H9 (cell line): ENCODE measurements around the gene ASCC1. TPM values are rescaled to one million over a fixed set of nuclear protein-coding genes. Genes with fewer than 3 reads are reported as not detected.

ENCODE experiments used
- DNase-seq: peaks from one replicate; pipeline ENCODE4 v3.0.0-alpha.2; 2017
- H2AFZ ChIP-seq: one replicate; pipeline ENCODE4 v1.6.1; 2013; ENCODE audit warnings: mild to moderate bottlenecking, low read length, control low read depth, moderate library complexity
- H2AK5ac ChIP-seq: 2 replicates; pipeline ENCODE4 v1.6.1; 2013; ENCODE audit warnings: low read length, control low read depth, mixed read lengths; ENCODE audit not compliant: insufficient read length
- H2BK120ac ChIP-seq: one replicate; pipeline ENCODE4 v1.6.1; 2013; ENCODE audit warnings: low read depth, mild to moderate bottlenecking, low read length, control low read depth, inconsistent platforms; ENCODE audit not compliant: poor library complexity, severe bottlenecking
- H2BK12ac ChIP-seq: 2 replicates; pipeline ENCODE4 v1.6.1; 2013; ENCODE audit warnings: low read length, control low read depth, mixed read lengths, low read depth; ENCODE audit not compliant: insufficient read length
- H2BK15ac ChIP-seq: 2 replicates; pipeline ENCODE4 v1.6.1; 2013; ENCODE audit warnings: low read depth, low read length, control low read depth
- H2BK20ac ChIP-seq: one replicate; pipeline ENCODE4 v1.6.1; 2013; ENCODE audit warnings: low read depth, mild to moderate bottlenecking, low read length, control low read depth, inconsistent platforms; ENCODE audit not compliant: poor library complexity, severe bottlenecking
- H2BK5ac ChIP-seq: 2 replicates; pipeline ENCODE4 v1.6.1; 2013; ENCODE audit warnings: low read length, control low read depth, mixed read lengths; ENCODE audit not compliant: insufficient read length
- H3K14ac ChIP-seq: 2 replicates; pipeline ENCODE4 v1.6.1; 2013; ENCODE audit warnings: low read length, control low read depth; ENCODE audit not compliant: insufficient read depth
- H3K18ac ChIP-seq: 2 replicates; pipeline ENCODE4 v1.6.1; 2013; ENCODE audit warnings: low read depth, mild to moderate bottlenecking, mixed read lengths, low read length, control low read depth; ENCODE audit not compliant: insufficient read length
- H3K23ac ChIP-seq: 2 replicates; pipeline ENCODE4 v1.6.1; 2013; ENCODE audit warnings: low read length, control low read depth, mixed read lengths, low read depth; ENCODE audit not compliant: insufficient read length
- H3K23me2 ChIP-seq: 2 replicates; pipeline ENCODE4 v1.6.1; 2013; ENCODE audit warnings: low read depth, mild to moderate bottlenecking, mixed read lengths, low read length, control low read depth; ENCODE audit not compliant: insufficient read length, poor library complexity, severe bottlenecking
- H3K27ac ChIP-seq: 2 replicates; pipeline ENCODE4 v1.5.1; 2013; ENCODE audit warnings: low read length, control low read depth, mixed read lengths, low read depth; ENCODE audit not compliant: insufficient read length
- H3K27me3 ChIP-seq: 2 replicates; pipeline ENCODE4 v1.6.1; 2013; ENCODE audit warnings: low read length, control low read depth, inconsistent platforms; ENCODE audit not compliant: insufficient read depth
- H3K4ac ChIP-seq: 2 replicates; pipeline ENCODE4 v1.6.1; 2013; ENCODE audit warnings: low read depth, mild to moderate bottlenecking, control low read depth, inconsistent platforms, low read length, moderate library complexity
- H3K4me1 ChIP-seq: 2 replicates; pipeline ENCODE4 v1.6.1; 2013; ENCODE audit warnings: low read length, control low read depth, inconsistent platforms; ENCODE audit not compliant: insufficient read depth
- H3K4me2 ChIP-seq: 2 replicates; pipeline ENCODE4 v1.6.1; 2013; ENCODE audit warnings: low read length, control low read depth, mixed read lengths; ENCODE audit not compliant: insufficient read length, insufficient read depth
- H3K56ac ChIP-seq: 2 replicates; pipeline ENCODE4 v1.6.1; 2013; ENCODE audit warnings: low read depth, mild to moderate bottlenecking, mixed read lengths, low read length, control low read depth; ENCODE audit not compliant: insufficient read length
- H3K79me1 ChIP-seq: 2 replicates; pipeline ENCODE4 v1.6.1; 2013; ENCODE audit warnings: low read depth, mild to moderate bottlenecking, moderate library complexity, low read length, control low read depth, inconsistent platforms; ENCODE audit not compliant: insufficient read depth, poor library complexity, severe bottlenecking
- H3K79me2 ChIP-seq: 2 replicates; pipeline ENCODE4 v1.6.1; 2013; ENCODE audit warnings: low read length, control low read depth, inconsistent platforms; ENCODE audit not compliant: insufficient read depth
- H3K9ac ChIP-seq: 2 replicates; pipeline ENCODE4 v1.6.1; 2013; ENCODE audit warnings: low read length, control low read depth, mixed read lengths; ENCODE audit not compliant: insufficient read length; ENCODE audit errors: extremely low read depth
- H3K9me3 ChIP-seq: one replicate; pipeline ENCODE4 v1.6.1; 2013; ENCODE audit warnings: low read depth, low read length, inconsistent platforms; ENCODE audit not compliant: control insufficient read depth
- H3T11ph ChIP-seq: one replicate; pipeline ENCODE4 v1.6.1; 2013; ENCODE audit warnings: mild to moderate bottlenecking, low read length, control low read depth, inconsistent platforms
- H4K20me1 ChIP-seq: one replicate; pipeline ENCODE4 v1.6.1; 2013; ENCODE audit not compliant: control insufficient read depth, insufficient read length, insufficient read depth
- H4K5ac ChIP-seq: 2 replicates; pipeline ENCODE4 v1.6.1; 2013; ENCODE audit warnings: low read depth, mild to moderate bottlenecking, mixed read lengths, low read length, control low read depth; ENCODE audit not compliant: insufficient read length
- H4K8ac ChIP-seq: replicated peaks from 2 replicates; pipeline ENCODE4 v1.6.1; 2013; ENCODE audit warnings: low read length, control low read depth, mixed read lengths, low read depth; ENCODE audit not compliant: insufficient read length
- H4K91ac ChIP-seq: 2 replicates; pipeline ENCODE4 v1.6.1; 2013; ENCODE audit warnings: low read depth, mild to moderate bottlenecking, moderate library complexity, mixed read lengths, low read length, control low read depth; ENCODE audit not compliant: insufficient read length
- H3K27ac Mint-ChIP-seq, 3 experiments: 2 replicates in 2 of 3; 3 replicates in 1 of 3; pipeline ENCODE4 v1.8.0; 2020 to 2021; ENCODE audit warnings: mixed read lengths in 3 of 3, mild to moderate bottlenecking in 1 of 3, moderate library complexity in 1 of 3
- H3K27me3 Mint-ChIP-seq: 2 replicates; pipeline ENCODE4 v1.8.0; 2021; ENCODE audit warnings: low read depth, mild to moderate bottlenecking, moderate library complexity, mixed read lengths
- H3K36me3 Mint-ChIP-seq, 3 experiments: 2 replicates in 2 of 3; 3 replicates in 1 of 3; pipeline ENCODE4 v1.8.0; 2020 to 2021; ENCODE audit warnings: low read depth in 3 of 3, mixed read lengths in 3 of 3; ENCODE audit not compliant: insufficient read depth in 1 of 3
- H3K4me1 Mint-ChIP-seq, 2 experiments: 2 replicates each; pipeline ENCODE4 v1.8.0; 2020; ENCODE audit warnings: mixed read lengths in 2 of 2
- H3K4me3 Mint-ChIP-seq, 2 experiments: 2 replicates in 1 of 2; 3 replicates in 1 of 2; pipeline ENCODE4 v1.8.0; 2020 to 2021; ENCODE audit warnings: mild to moderate bottlenecking in 2 of 2, mixed read lengths in 2 of 2, moderate library complexity in 1 of 2
- H3K9me3 Mint-ChIP-seq, 2 experiments: 2 replicates in 1 of 2; 3 replicates in 1 of 2; pipeline ENCODE4 v1.8.0; 2020; ENCODE audit warnings: mild to moderate bottlenecking in 2 of 2, mixed read lengths in 2 of 2, moderate library complexity in 1 of 2
- CTCF ChIP-seq: fragments of 200-600 bp; sonication (generic); conservative IDR thresholded peaks from 3 replicates; pipeline ENCODE4 v1.8.0; 2021; ENCODE audit warnings: antibody characterized with exemption, mild to moderate bottlenecking
- WGBS: extraction: QIAGEN DNeasy Blood & Tissue Kit; methylation state at CpG from one replicate; pipeline ENCODE4 v1.1.7; 2013; ENCODE audit warnings: missing lambda C conversion rate, low lambda C conversion rate, mixed read lengths; ENCODE audit not compliant: insufficient read length; ENCODE audit errors: extremely low coverage; 5-methylcytosine and 5-hydroxymethylcytosine counted together
- total RNA-seq: library from RNA; stranded (reverse); gene quantifications from 2 replicates; pipeline ENCODE4 v1.2.1, GENCODE V29; 2021

The ASCC1 gene
- total RNA-seq, 1 experiment from 2014 or later: 41.2 TPM

GRCh38 chr10:72253578-72253977, 37.5 kb upstream of the ASCC1 start:
- Histone ChIP-seq H3K79me1 (no peaks in the 10 kb centered on the region), H3K4ac (no peak overlapping the region), H2BK120ac (no peak overlapping the region), H4K20me1 (no peaks in the 10 kb centered on the region), H3K23me2 (no peaks in the 10 kb centered on the region), H3T11ph (no peak overlapping the region), H4K91ac (no peak overlapping the region), H3K9me3 (no peaks in the 10 kb centered on the region), H3K56ac (peak overlapping the region; percentile 14), H4K8ac (no peak overlapping the region), H2BK5ac (no peak overlapping the region), H3K4me1 (peaks cover 2% of the 10 kb centered on the region; the same call in 1 of the 2 replicates), H3K27ac (no peak overlapping the region), H2AK5ac (no peak overlapping the region), H2BK15ac (no peak overlapping the region), H3K14ac (no peak overlapping the region), H3K27me3 (no peaks in the 10 kb centered on the region), H2BK20ac (no peak overlapping the region), H3K23ac (no peak overlapping the region), H3K79me2 (no peaks in the 10 kb centered on the region), H3K18ac (no peak overlapping the region), H2AFZ (no peak overlapping the region), H3K4me2 (no peak overlapping the region), H4K5ac (no peak overlapping the region), H3K9ac (no peak overlapping the region), H2BK12ac (no peak overlapping the region)
- H3K4me1 Mint-ChIP-seq: peaks cover 26 to 40% of the 10 kb centered on the region in 2 experiments
- no peak overlapping the region for H3K27ac Mint-ChIP-seq
- no peak for DNase-seq
- H3K4me3 Mint-ChIP-seq: no peak overlapping the region
- no peaks in the 10 kb centered on the region for H3K36me3 Mint-ChIP-seq
- H3K27me3 Mint-ChIP-seq: no peaks in the 10 kb centered on the region
- TF ChIP-seq CTCF: no peak
- H3K9me3 Mint-ChIP-seq: no peaks in the 10 kb centered on the region; a peak in 1 of 5 replicates
- no CpG with 5 or more reads among the region's 7 CpGs for WGBS
